Measurements from ENCODE around the gene VAV3. TPM values are rescaled to one million over a fixed set of nuclear protein-coding genes. Genes with fewer than 3 reads are reported as not detected.
"Not testable (repeated sequence)": the region's sequence is repeated elsewhere in the genome, so short reads cannot be mapped to it uniquely, and the experiment has no call there.

The VAV3 gene
- total RNA-seq, 1 donor from 2014 or later, result 0.64 TPM

- Histone ChIP-seq H3K4me1 (no peaks in the 10 kb centered on the region), H3K27me3 (no peaks in the 10 kb centered on the region), H3K4me3 (no peak overlapping the region), H3K27ac (no peak overlapping the region), H3K36me3 (no peaks in the 10 kb centered on the region), H3K9me3 (no peaks in the 10 kb centered on the region)
- DNase-seq (ENCODE audit: low spot score in 2 of 2), result no peak
- TF ChIP-seq CTCF (IDR thresholded peaks at IDR 0.05), result no peak
- intact Hi-C loops (cut with DNase I), result no loop called here
These were observed 98.1 kb downstream of the VAV3 start for GRCh38 chr1:107866870-107867269.

- Histone ChIP-seq H3K36me3 (no peaks in the 10 kb centered on the region), H3K27ac (no peak overlapping the region), H3K4me1 (no peaks in the 10 kb centered on the region), H3K9me3 (no peaks in the 10 kb centered on the region), H3K4me3 (no peak overlapping the region), H3K27me3 (no peaks in the 10 kb centered on the region)
- DNase-seq (ENCODE audit: low spot score in 2 of 2), result no peak
- intact Hi-C loops (cut with DNase I), result no loop called here
- TF ChIP-seq CTCF (IDR thresholded peaks at IDR 0.05), result no peak
These were observed 99.4 kb downstream of the VAV3 start for GRCh38 chr1:107865627-107866026.

GRCh38 chr1:107863342-107863741, 101.6 kb downstream of the VAV3 start:
- no peak for TF ChIP-seq CTCF (IDR thresholded peaks at IDR 0.05)
- Histone ChIP-seq H3K9me3 (no peaks in the 10 kb centered on the region), H3K4me1 (no peaks in the 10 kb centered on the region), H3K27me3 (no peaks in the 10 kb centered on the region), H3K36me3 (no peaks in the 10 kb centered on the region), H3K27ac (no peak overlapping the region), H3K4me3 (no peak overlapping the region)
- no peak for DNase-seq (ENCODE audit: low spot score in 2 of 2)
- intact Hi-C loops (cut with DNase I), result no loop called here

GRCh38 chr1:107862064-107862463, 102.9 kb downstream of the VAV3 start:
- Histone ChIP-seq H3K4me3 (no peak overlapping the region), H3K9me3 (no peaks in the 10 kb centered on the region), H3K4me1 (no peaks in the 10 kb centered on the region), H3K27ac (no peak overlapping the region), H3K27me3 (no peaks in the 10 kb centered on the region), H3K36me3 (no peaks in the 10 kb centered on the region)
- TF ChIP-seq CTCF (IDR thresholded peaks at IDR 0.05), result no peak
- DNase-seq (ENCODE audit: low spot score in 2 of 2), result no peak
- intact Hi-C loops (cut with DNase I), result no loop called here

- no peak overlapping the region for H3K4me3 ChIP-seq
- DNase-seq (ENCODE audit: low spot score in 2 of 2), result no peak
- no peaks in the 10 kb centered on the region for H3K9me3 ChIP-seq
- intact Hi-C loops (cut with DNase I), result no loop called here
- no peak for TF ChIP-seq CTCF (IDR thresholded peaks at IDR 0.05)
- H3K27me3 ChIP-seq, result no peaks in the 10 kb centered on the region
- H3K4me1 ChIP-seq, result no peaks in the 10 kb centered on the region
- no peaks in the 10 kb centered on the region for H3K36me3 ChIP-seq
- H3K27ac ChIP-seq, result no peak overlapping the region
These were observed 106.7 kb downstream of the VAV3 start for GRCh38 chr1:107858323-107858722.

GRCh38 chr1:107851418-107851817, 113.6 kb downstream of the VAV3 start:
- Histone ChIP-seq H3K27me3 (no peaks in the 10 kb centered on the region), H3K27ac (no peak overlapping the region), H3K9me3 (no peaks in the 10 kb centered on the region), H3K4me3 (no peak overlapping the region), H3K4me1 (no peaks in the 10 kb centered on the region), H3K36me3 (no peaks in the 10 kb centered on the region)
- no peak for TF ChIP-seq CTCF (IDR thresholded peaks at IDR 0.05)
- no peak for DNase-seq (ENCODE audit: low spot score in 2 of 2)
- intact Hi-C loops (cut with DNase I), result no loop called here

GRCh38 chr1:107844541-107845194, 120.3 kb downstream of the VAV3 start:
- H3K4me1 ChIP-seq; H3K27me3 ChIP-seq; intact Hi-C loops (cut with DNase I); H3K27ac ChIP-seq; H3K4me3 ChIP-seq; H3K9me3 ChIP-seq; DNase-seq (ENCODE audit: low spot score in 2 of 2); H3K36me3 ChIP-seq: not testable (repeated sequence)

All from ascending aorta (tissue), 2 donors.